ENCODE results near the gene SAT2. TPM values are rescaled to one million over a fixed set of nuclear protein-coding genes. Genes with fewer than 3 reads are reported as not detected.

The SAT2 gene
- polyA plus RNA-seq, 2 donors = 54.0 to 61.2 TPM

DNA sequence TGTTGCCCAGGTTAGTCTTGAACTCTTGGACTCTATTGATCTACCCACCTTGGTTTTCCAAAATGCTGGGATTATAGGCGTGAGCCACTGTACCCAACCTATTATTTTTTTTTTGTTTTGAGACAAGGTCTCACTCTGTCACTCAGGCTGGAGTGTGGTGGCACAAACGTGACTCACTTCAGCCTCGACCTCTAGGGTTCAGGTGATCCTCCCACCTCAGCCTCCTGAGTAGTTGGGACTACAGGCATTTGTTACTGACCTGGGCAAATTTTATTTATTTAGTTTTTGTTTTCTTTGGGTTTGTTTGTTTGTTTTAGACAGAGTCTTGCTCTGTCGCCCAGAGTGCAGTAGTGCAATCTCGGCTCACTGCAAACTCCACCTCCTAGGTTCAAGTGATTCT, 4.0 kb downstream of the SAT2 start:
- Histone ChIP-seq H3K27me3 (ENCODE audit: control insufficient read depth in 1 of 2, insufficient read depth in 2 of 2, low read length in 2 of 2) (no peaks in the 10 kb centered on the region), H3K9me3 (ENCODE audit: control insufficient read depth in 2 of 2, insufficient read depth in 1 of 2, low read depth in 1 of 2, low read length in 1 of 2) (no peaks in the 10 kb centered on the region), H3K4me3 (ENCODE audit: low read depth in 1 of 2, low read length in 2 of 2) (no peak overlapping the region), H3K27ac (ENCODE audit: low read depth in 2 of 2, low read length in 1 of 2) (no peak overlapping the region), H3K4me1 (ENCODE audit: control insufficient read depth in 2 of 2, insufficient read depth in 2 of 2, low read length in 1 of 2) (peaks cover 3 to 4% of the 10 kb centered on the region in 2 donors), H3K36me3 (ENCODE audit: control insufficient read depth in 2 of 2, insufficient read depth in 2 of 2, low read length in 1 of 2) (no peaks in the 10 kb centered on the region)
- 80 to 85% methylated on average over 5 of the region's 5 CpGs for WGBS, 2 donors

- H3K27ac ChIP-seq (ENCODE audit: low read depth in 2 of 2, low read length in 1 of 2) = no peak overlapping the region
- H3K27me3 ChIP-seq (ENCODE audit: control insufficient read depth in 1 of 2, insufficient read depth in 2 of 2, low read length in 2 of 2) = no peaks in the 10 kb centered on the region
- H3K9me3 ChIP-seq (ENCODE audit: control insufficient read depth in 2 of 2, insufficient read depth in 1 of 2, low read depth in 1 of 2, low read length in 1 of 2) = no peaks in the 10 kb centered on the region
- H3K4me3 ChIP-seq (ENCODE audit: low read depth in 1 of 2, low read length in 2 of 2) = no peak overlapping the region
- no peaks in the 10 kb centered on the region for H3K4me1 ChIP-seq (ENCODE audit: control insufficient read depth in 2 of 2, insufficient read depth in 2 of 2, low read length in 1 of 2)
- WGBS, 2 donors = 80 to 81% methylated on average over 8 of the region's 8 CpGs
- no peaks in the 10 kb centered on the region for H3K36me3 ChIP-seq (ENCODE audit: control insufficient read depth in 2 of 2, insufficient read depth in 2 of 2, low read length in 1 of 2)
Observed at GRCh38 chr17:7620835-7621234, 6.8 kb downstream of the SAT2 start.

DNA sequence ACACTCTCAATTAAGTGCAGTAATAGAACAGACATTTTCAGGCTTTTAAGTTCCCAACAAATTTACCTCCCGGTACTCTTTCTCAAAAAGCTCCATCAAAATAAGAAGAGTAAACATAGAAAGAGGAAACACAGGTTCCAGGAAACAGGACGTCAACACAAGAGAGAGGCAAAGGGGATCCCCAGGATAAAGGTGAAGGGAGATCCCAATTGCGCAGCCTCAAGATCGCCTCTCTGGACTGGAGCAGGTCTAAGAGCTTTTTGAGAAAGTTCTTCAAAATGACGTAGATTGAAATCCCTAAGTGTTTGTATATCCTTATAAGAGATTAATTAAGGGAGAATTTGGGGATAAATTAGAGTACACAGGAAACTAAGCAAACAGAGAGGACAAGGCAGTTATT, 9.0 kb downstream of the SAT2 start:
- no peaks in the 10 kb centered on the region for H3K4me1 ChIP-seq (ENCODE audit: control insufficient read depth in 2 of 2, insufficient read depth in 2 of 2, low read length in 1 of 2)
- no peak overlapping the region for H3K4me3 ChIP-seq (ENCODE audit: low read depth in 1 of 2, low read length in 2 of 2)
- H3K9me3 ChIP-seq (ENCODE audit: control insufficient read depth in 2 of 2, insufficient read depth in 1 of 2, low read depth in 1 of 2, low read length in 1 of 2) = no peaks in the 10 kb centered on the region
- H3K36me3 ChIP-seq (ENCODE audit: control insufficient read depth in 2 of 2, insufficient read depth in 2 of 2, low read length in 1 of 2) = no peaks in the 10 kb centered on the region
- H3K27me3 ChIP-seq (ENCODE audit: control insufficient read depth in 1 of 2, insufficient read depth in 2 of 2, low read length in 2 of 2) = no peaks in the 10 kb centered on the region
- WGBS, 2 donors = 73 to 75% methylated on average over 5 of the region's 5 CpGs
- no peak overlapping the region for H3K27ac ChIP-seq (ENCODE audit: low read depth in 2 of 2, low read length in 1 of 2)

- WGBS, 2 donors = 5% methylated on average over 28 of the region's 28 CpGs
- Histone ChIP-seq H3K36me3 (ENCODE audit: control insufficient read depth in 2 of 2, insufficient read depth in 2 of 2, low read length in 1 of 2) (peaks cover 0 to 2% of the 10 kb centered on the region in 2 donors), H3K27ac (ENCODE audit: low read depth in 2 of 2, low read length in 1 of 2) (peak overlapping the region; percentile 85 to 87)
Observed at GRCh38 chr17:7615265-7615747, 12.3 kb downstream of the SAT2 start.

GRCh38 chr17:7614425-7615264, 13.0 kb downstream of the SAT2 start, which contains the start of gene FXR2:
Gene FXR2 (minus strand): TSS chr17:7614897. CDS start chr17:7614532, 365 bp downstream.
- WGBS, 2 donors = 1% methylated on average over 49 to 93 of the region's 93 CpGs
- peaks cover 0 to 2% of the 10 kb centered on the region in 2 donors for H3K36me3 ChIP-seq (ENCODE audit: control insufficient read depth in 2 of 2, insufficient read depth in 2 of 2, low read length in 1 of 2)
- no peaks in the 10 kb centered on the region for H3K9me3 ChIP-seq (ENCODE audit: control insufficient read depth in 2 of 2, insufficient read depth in 1 of 2, low read depth in 1 of 2, low read length in 1 of 2)
- H3K27ac ChIP-seq (ENCODE audit: low read depth in 2 of 2, low read length in 1 of 2) = peak within 1 kb of the TSS; percentile 98 to 99
- H3K4me3 ChIP-seq (ENCODE audit: low read depth in 1 of 2, low read length in 2 of 2) = peak within 1 kb of the TSS; percentile 85 to 89
- H3K4me1 ChIP-seq (ENCODE audit: control insufficient read depth in 2 of 2, insufficient read depth in 2 of 2, low read length in 1 of 2) = no peaks in the 10 kb centered on the region
- H3K27me3 ChIP-seq (ENCODE audit: control insufficient read depth in 1 of 2, insufficient read depth in 2 of 2, low read length in 2 of 2) = no peaks in the 10 kb centered on the region

More at GRCh38 chr17:7615265-7615747, 12.3 kb downstream of the SAT2 start:
- Histone ChIP-seq H3K4me1 (ENCODE audit: control insufficient read depth in 2 of 2, insufficient read depth in 2 of 2, low read length in 1 of 2) (no peaks in the 10 kb centered on the region), H3K4me3 (ENCODE audit: low read depth in 1 of 2, low read length in 2 of 2) (peak overlapping the region; percentile 14 to 22), H3K9me3 (ENCODE audit: control insufficient read depth in 2 of 2, insufficient read depth in 1 of 2, low read depth in 1 of 2, low read length in 1 of 2) (no peaks in the 10 kb centered on the region), H3K27me3 (ENCODE audit: control insufficient read depth in 1 of 2, insufficient read depth in 2 of 2, low read length in 2 of 2) (no peaks in the 10 kb centered on the region)

- Histone ChIP-seq H3K27ac (ENCODE audit: low read depth in 2 of 2, low read length in 1 of 2) (peak overlapping the region; percentile 98 to 99), H3K36me3 (ENCODE audit: control insufficient read depth in 2 of 2, insufficient read depth in 2 of 2, low read length in 1 of 2) (peaks cover 0 to 2% of the 10 kb centered on the region in 2 donors), H3K27me3 (ENCODE audit: control insufficient read depth in 1 of 2, insufficient read depth in 2 of 2, low read length in 2 of 2) (no peaks in the 10 kb centered on the region), H3K4me1 (ENCODE audit: control insufficient read depth in 2 of 2, insufficient read depth in 2 of 2, low read length in 1 of 2) (no peaks in the 10 kb centered on the region), H3K4me3 (ENCODE audit: low read depth in 1 of 2, low read length in 2 of 2) (peak overlapping the region; percentile 85 to 89), H3K9me3 (ENCODE audit: control insufficient read depth in 2 of 2, insufficient read depth in 1 of 2, low read depth in 1 of 2, low read length in 1 of 2) (no peaks in the 10 kb centered on the region)
- 4 to 5% methylated on average over 19 to 20 of the region's 20 CpGs for WGBS, 2 donors
Observed at GRCh38 chr17:7613769-7614424, 13.7 kb downstream of the SAT2 start.

GRCh38 chr17:7612294-7612640, 15.4 kb downstream of the SAT2 start:
- Histone ChIP-seq H3K27ac (ENCODE audit: low read depth in 2 of 2, low read length in 1 of 2) (no peak overlapping the region), H3K9me3 (ENCODE audit: control insufficient read depth in 2 of 2, insufficient read depth in 1 of 2, low read depth in 1 of 2, low read length in 1 of 2) (no peaks in the 10 kb centered on the region), H3K4me3 (ENCODE audit: low read depth in 1 of 2, low read length in 2 of 2) (no peak overlapping the region), H3K4me1 (ENCODE audit: control insufficient read depth in 2 of 2, insufficient read depth in 2 of 2, low read length in 1 of 2) (no peaks in the 10 kb centered on the region), H3K27me3 (ENCODE audit: control insufficient read depth in 1 of 2, insufficient read depth in 2 of 2, low read length in 2 of 2) (no peaks in the 10 kb centered on the region), H3K36me3 (ENCODE audit: control insufficient read depth in 2 of 2, insufficient read depth in 2 of 2, low read length in 1 of 2) (peaks cover 0 to 2% of the 10 kb centered on the region in 2 donors)
- 96 to 97% methylated on average over 1 of the region's 1 CpG for WGBS, 2 donors

GRCh38 chr17:7611635-7612293, 15.9 kb downstream of the SAT2 start:
- Histone ChIP-seq H3K4me1 (ENCODE audit: control insufficient read depth in 2 of 2, insufficient read depth in 2 of 2, low read length in 1 of 2) (no peaks in the 10 kb centered on the region), H3K9me3 (ENCODE audit: control insufficient read depth in 2 of 2, insufficient read depth in 1 of 2, low read depth in 1 of 2, low read length in 1 of 2) (no peaks in the 10 kb centered on the region), H3K36me3 (ENCODE audit: control insufficient read depth in 2 of 2, insufficient read depth in 2 of 2, low read length in 1 of 2) (peaks cover 0 to 2% of the 10 kb centered on the region in 2 donors), H3K27ac (ENCODE audit: low read depth in 2 of 2, low read length in 1 of 2) (no peak overlapping the region), H3K27me3 (ENCODE audit: control insufficient read depth in 1 of 2, insufficient read depth in 2 of 2, low read length in 2 of 2) (no peaks in the 10 kb centered on the region), H3K4me3 (ENCODE audit: low read depth in 1 of 2, low read length in 2 of 2) (no peak overlapping the region)
- 57 to 62% methylated on average over 3 of the region's 3 CpGs for WGBS, 2 donors

- 97 to 100% methylated on average over 2 of the region's 2 CpGs for WGBS, 2 donors
- Histone ChIP-seq H3K4me1 (ENCODE audit: control insufficient read depth in 2 of 2, insufficient read depth in 2 of 2, low read length in 1 of 2) (no peaks in the 10 kb centered on the region), H3K9me3 (ENCODE audit: control insufficient read depth in 2 of 2, insufficient read depth in 1 of 2, low read depth in 1 of 2, low read length in 1 of 2) (no peaks in the 10 kb centered on the region), H3K36me3 (ENCODE audit: control insufficient read depth in 2 of 2, insufficient read depth in 2 of 2, low read length in 1 of 2) (peaks cover 2 to 3% of the 10 kb centered on the region in 2 donors), H3K4me3 (ENCODE audit: low read depth in 1 of 2, low read length in 2 of 2) (no peak overlapping the region), H3K27ac (ENCODE audit: low read depth in 2 of 2, low read length in 1 of 2) (no peak overlapping the region), H3K27me3 (ENCODE audit: control insufficient read depth in 1 of 2, insufficient read depth in 2 of 2, low read length in 2 of 2) (no peaks in the 10 kb centered on the region)
Observed at GRCh38 chr17:7610641-7611040, 17.0 kb downstream of the SAT2 start.

All from esophagus (tissue), 2 donors.